Endothelial cell of umbilical vein (primary cell): ENCODE measurements around the gene PDE11A.

Experiments used
- CTCF ChIP-seq, 2 donors: IDR thresholded peaks; 1 replicate in 1 of 2; 2 replicates in 1 of 2; pipeline ENCODE4 v1.5.1; 2011; ENCODE audit warnings: low read length in 2 of 2, mild to moderate bottlenecking in 2 of 2, moderate library complexity in 2 of 2, control low read depth in 1 of 2, inconsistent platforms in 1 of 2, low read depth in 1 of 2; ENCODE audit not compliant: insufficient read depth in 1 of 2; ENCODE audit errors: extremely low read depth in 1 of 2
- EZH2 ChIP-seq: IDR thresholded peaks from 2 replicates; pipeline ENCODE4 v1.6.1; 2012; ENCODE audit warnings: borderline replicate concordance, low read depth, mild to moderate bottlenecking, moderate library complexity, low read length, inconsistent platforms; ENCODE audit not compliant: severe bottlenecking
- FOS ChIP-seq: IDR thresholded peaks from 2 replicates; pipeline ENCODE4 v1.6.1; 2011; ENCODE audit warnings: mild to moderate bottlenecking, low read length, moderate library complexity, borderline replicate concordance; ENCODE audit not compliant: insufficient read depth
- JUN ChIP-seq: IDR thresholded peaks from 2 replicates; pipeline ENCODE4 v1.6.1; 2011; ENCODE audit warnings: borderline replicate concordance, low read depth; ENCODE audit not compliant: insufficient read length, insufficient read depth
- MAX ChIP-seq: IDR thresholded peaks from 2 replicates; pipeline ENCODE4 v1.6.1; 2011; ENCODE audit not compliant: insufficient read depth, insufficient read length
- MYC ChIP-seq: IDR thresholded peaks from one replicate; pipeline ENCODE4 v1.6.1; 2011; ENCODE audit warnings: mild to moderate bottlenecking, low read depth, low read length
- POLR2A ChIP-seq: IDR thresholded peaks from 2 replicates; pipeline ENCODE4 v1.6.1; 2012; ENCODE audit warnings: low read depth, mild to moderate bottlenecking, control low read depth, low read length
- POLR2AphosphoS5 ChIP-seq: IDR thresholded peaks from 2 replicates; pipeline ENCODE4 v1.6.1; 2012; ENCODE audit warnings: low read depth, mild to moderate bottlenecking, control low read depth, low read length, moderate library complexity; ENCODE audit not compliant: insufficient read depth

GRCh38 chr2:177592397-177592796 lies 480.2 kb downstream of the PDE11A start:
- TF ChIP-seq CTCF (IDR thresholded peaks at IDR 0.05; ENCODE audit: extremely low read depth in 1 of 2, insufficient read depth in 1 of 2, low read depth in 1 of 2, low read length in 2 of 2) (no peak), EZH2 (no peak), POLR2AphosphoS5 (no peak), JUN (no peak), FOS (no peak), POLR2A (no peak), MAX (no peak), MYC (no peak)
